ENCODE results near the gene ZNF160. TPM values are rescaled to one million over a fixed set of nuclear protein-coding genes. Genes with fewer than 3 reads are reported as not detected.
"Not testable (repeated sequence)": the region's sequence is repeated elsewhere in the genome, so short reads cannot be mapped to it uniquely, and the experiment has no call there.

Gene ZNF160
- 10 to 100 TPM in 2 of 3 donors, 1 to 10 TPM in 1; 8.7 to 21.4 (median 15.5) TPM for polyA plus RNA-seq

- 1 to 3% (median 1%) methylated on average over 57 to 67 of the region's 67 CpGs for whole genome bisulfite sequencing, 3 donors
- no peak within 1 kb of the TSS for H3K27ac ChIP-seq (ENCODE audit: low read depth, low read length)
Measured at GRCh38 chr19:53103234-53104203, at the start of gene ZNF160. ZNF160 (minus strand) TSS chr19:53103422; CDS start chr19:53086276, 17,146 bp downstream.

GRCh38 chr19:53147645-53148044 is 44.4 kb upstream of the ZNF160 start:
- H3K27ac ChIP-seq (ENCODE audit: low read depth, low read length): no peak overlapping the region

GRCh38 chr19:53140351-53140750 is 37.1 kb upstream of the ZNF160 start:
- WGBS, 3 donors: 96 to 99% (median 99%) methylated on average over 4 of the region's 4 CpGs
- H3K27ac ChIP-seq (ENCODE audit: low read depth, low read length): no peak overlapping the region

GRCh38 chr19:53136432-53136831 is 33.2 kb upstream of the ZNF160 start:
- 85 to 92% (median 86%) methylated on average over 3 of the region's 3 CpGs for WGBS, 3 donors
- no peak overlapping the region for H3K27ac ChIP-seq (ENCODE audit: low read depth, low read length)

- no peak within 1 kb of the TSS for H3K27ac ChIP-seq (ENCODE audit: low read depth, low read length)
- WGBS, 3 donors: 0 to 2% (median 1%) methylated on average over 51 of the region's 51 CpGs
Measured at GRCh38 chr19:53132141-53132991, 29.1 kb upstream of the ZNF160 start, which contains the start of gene ZNF415. ZNF415 (minus strand) TSS chr19:53132910; CDS start chr19:53122676, 10,234 bp downstream.

- H3K27ac ChIP-seq (ENCODE audit: low read depth, low read length): no peak overlapping the region
- 27 to 49% (median 33%) methylated on average over 6 of the region's 6 CpGs for WGBS, 3 donors
Measured at GRCh38 chr19:53131727-53132126, 28.5 kb upstream of the ZNF160 start.

- no peak overlapping the region for H3K27ac ChIP-seq (ENCODE audit: low read depth, low read length)
- 80 to 90% (median 87%) methylated on average over 3 to 4 of the region's 4 CpGs for WGBS, 3 donors
Measured at GRCh38 chr19:53131085-53131590, 27.9 kb upstream of the ZNF160 start.

GRCh38 chr19:53130506-53130905 is 27.3 kb upstream of the ZNF160 start:
- WGBS, 3 donors: 60 to 78% (median 75%) methylated on average over 7 of the region's 7 CpGs
- H3K27ac ChIP-seq (ENCODE audit: low read depth, low read length): no peak overlapping the region

GRCh38 chr19:53126733-53127526 is 23.7 kb upstream of the ZNF160 start:
- not testable (repeated sequence) for H3K27ac ChIP-seq (ENCODE audit: low read depth, low read length)
- 50 to 70% (median 66%) methylated on average over 8 of the region's 15 CpGs for WGBS, 3 donors

GRCh38 chr19:53123400-53123799 is 20.2 kb upstream of the ZNF160 start:
- H3K27ac ChIP-seq (ENCODE audit: low read depth, low read length): no peak overlapping the region
- 78 to 82% (median 78%) methylated on average over 7 of the region's 7 CpGs for WGBS, 3 donors

- WGBS, 3 donors: 94 to 98% (median 97%) methylated on average over 2 of the region's 2 CpGs
- H3K27ac ChIP-seq (ENCODE audit: low read depth, low read length): no peak overlapping the region
Measured at GRCh38 chr19:53112286-53112685, 9.1 kb upstream of the ZNF160 start.

- WGBS, 3 donors: 93 to 97% (median 97%) methylated on average over 5 of the region's 5 CpGs
- H3K27ac ChIP-seq (ENCODE audit: low read depth, low read length): no peak overlapping the region
Measured at GRCh38 chr19:53109527-53109926, 6.3 kb upstream of the ZNF160 start.

GRCh38 chr19:53102756-53103233 is 427 bp downstream of the ZNF160 start:
- H3K27ac ChIP-seq (ENCODE audit: low read depth, low read length): no peak overlapping the region
- 0 to 1% (median 0%) methylated on average over 33 of the region's 33 CpGs for WGBS, 3 donors

GRCh38 chr19:53102206-53102755 is 941 bp downstream of the ZNF160 start:
- no peak overlapping the region for H3K27ac ChIP-seq (ENCODE audit: low read depth, low read length)
- WGBS, 3 donors: 27 to 49% (median 45%) methylated on average over 10 of the region's 10 CpGs

GRCh38 chr19:53101518-53101917 is 1.7 kb downstream of the ZNF160 start:
- no peak overlapping the region for H3K27ac ChIP-seq (ENCODE audit: low read depth, low read length)
- 13 to 28% (median 20%) methylated on average over 1 of the region's 1 CpG for WGBS, 3 donors

GRCh38 chr19:53098570-53098969 is 4.7 kb downstream of the ZNF160 start:
- H3K27ac ChIP-seq (ENCODE audit: low read depth, low read length): not testable (repeated sequence)
- WGBS, 3 donors: 92 to 96% (median 93%) methylated on average over 13 to 14 of the region's 14 CpGs

- 27 to 79% (median 75%) methylated on average over 3 to 4 of the region's 10 CpGs for WGBS, 3 donors
- not testable (repeated sequence) for H3K27ac ChIP-seq (ENCODE audit: low read depth, low read length)
Measured at GRCh38 chr19:53096982-53097690, 6.1 kb downstream of the ZNF160 start.

All from adipose tissue (tissue), 3 donors.